ENCODE data around the gene NPM1.
A peak's percentile ranks its signal among the peaks of the same experiment; 100 is the strongest.

The NPM1 gene

GRCh38 chr5:171426266-171426665 is 38.6 kb downstream of the NPM1 start:
- H3K4me3 ChIP-seq (replicated peaks in 1 of 2; ENCODE audit: low read depth in 2 of 2, low read length in 2 of 2), result no peak overlapping the region
- TF ChIP-seq, protein P1, sequence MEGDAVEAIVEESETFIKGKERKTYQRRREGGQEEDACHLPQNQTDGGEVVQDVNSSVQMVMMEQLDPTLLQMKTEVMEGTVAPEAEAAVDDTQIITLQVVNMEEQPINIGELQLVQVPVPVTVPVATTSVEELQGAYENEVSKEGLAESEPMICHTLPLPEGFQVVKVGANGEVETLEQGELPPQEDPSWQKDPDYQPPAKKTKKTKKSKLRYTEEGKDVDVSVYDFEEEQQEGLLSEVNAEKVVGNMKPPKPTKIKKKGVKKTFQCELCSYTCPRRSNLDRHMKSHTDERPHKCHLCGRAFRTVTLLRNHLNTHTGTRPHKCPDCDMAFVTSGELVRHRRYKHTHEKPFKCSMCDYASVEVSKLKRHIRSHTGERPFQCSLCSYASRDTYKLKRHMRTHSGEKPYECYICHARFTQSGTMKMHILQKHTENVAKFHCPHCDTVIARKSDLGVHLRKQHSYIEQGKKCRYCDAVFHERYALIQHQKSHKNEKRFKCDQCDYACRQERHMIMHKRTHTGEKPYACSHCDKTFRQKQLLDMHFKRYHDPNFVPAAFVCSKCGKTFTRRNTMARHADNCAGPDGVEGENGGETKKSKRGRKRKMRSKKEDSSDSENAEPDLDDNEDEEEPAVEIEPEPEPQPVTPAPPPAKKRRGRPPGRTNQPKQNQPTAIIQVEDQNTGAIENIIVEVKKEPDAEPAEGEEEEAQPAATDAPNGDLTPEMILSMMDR (IDR thresholded peaks at IDR 0.05; ENCODE audit: low read depth, low read length), result no peak
- no peak for DNase-seq (ENCODE audit: low read depth in 2 of 2)

GRCh38 chr5:171426680-171427079 is 39.0 kb downstream of the NPM1 start:
- no peak for DNase-seq (ENCODE audit: low read depth in 2 of 2)
- TF ChIP-seq, protein P1 (IDR thresholded peaks at IDR 0.05; ENCODE audit: low read depth, low read length), result no peak
- H3K4me3 ChIP-seq (replicated peaks in 1 of 2; ENCODE audit: low read depth in 2 of 2, low read length in 2 of 2), result no peak overlapping the region

DNA sequence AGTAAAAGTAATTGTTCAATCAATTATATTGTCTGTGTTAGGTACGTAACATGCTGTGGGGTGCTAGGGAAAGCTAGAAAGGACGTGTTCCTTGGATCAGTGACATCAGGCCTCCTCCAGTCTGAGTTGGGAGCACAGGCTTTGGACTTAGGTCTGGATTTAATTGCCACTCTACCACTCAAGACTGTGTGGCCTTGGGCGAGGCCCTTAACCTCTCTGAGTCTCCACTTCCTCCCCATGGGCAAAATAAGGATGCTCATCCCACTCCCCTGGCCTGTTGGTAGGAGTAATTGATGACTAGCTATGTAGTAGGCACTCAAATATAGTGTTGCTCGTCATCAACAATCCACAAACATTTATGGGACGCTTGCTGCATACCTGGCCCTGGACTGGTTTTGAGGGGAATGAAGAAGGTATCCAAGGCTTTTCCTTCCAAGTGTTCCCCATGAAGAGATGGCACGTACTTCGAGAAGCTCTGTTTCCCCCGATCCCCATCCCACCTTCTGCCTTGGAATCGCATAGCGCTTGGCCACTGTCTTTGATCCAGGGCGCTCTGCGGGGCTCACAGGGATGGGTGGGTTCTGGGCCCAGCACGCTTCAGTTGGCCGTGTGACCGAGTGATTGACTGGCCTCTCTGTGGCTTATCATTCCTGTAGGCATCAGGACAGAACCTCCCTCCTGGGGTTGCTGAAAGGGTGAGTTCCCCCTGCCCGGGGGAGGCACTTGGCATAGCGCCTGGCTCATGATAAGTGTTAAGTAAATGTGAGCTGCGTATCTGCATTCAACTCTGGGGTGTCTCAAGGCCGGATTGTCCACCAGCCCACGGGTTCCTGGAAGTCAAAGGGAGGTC is 39.9 kb downstream of the NPM1 start:
- DNase-seq (ENCODE audit: low read depth in 2 of 2), result peak in 1 of 2 donors; percentile 39
- H3K4me3 ChIP-seq (replicated peaks in 1 of 2; ENCODE audit: low read depth in 2 of 2, low read length in 2 of 2), result no peak overlapping the region
- TF ChIP-seq, protein P1 (IDR thresholded peaks at IDR 0.05; ENCODE audit: low read depth, low read length), result no peak

- TF ChIP-seq, protein P1 (IDR thresholded peaks at IDR 0.05; ENCODE audit: low read depth, low read length), result no peak
- no peak overlapping the region for H3K4me3 ChIP-seq (replicated peaks in 1 of 2; ENCODE audit: low read depth in 2 of 2, low read length in 2 of 2)
- DNase-seq (ENCODE audit: low read depth in 2 of 2), result no peak
These were observed 40.6 kb downstream of the NPM1 start for GRCh38 chr5:171428168-171428696.

GRCh38 chr5:171428809-171429542 is 41.3 kb downstream of the NPM1 start:
- no peak overlapping the region for H3K4me3 ChIP-seq (replicated peaks in 1 of 2; ENCODE audit: low read depth in 2 of 2, low read length in 2 of 2)
- DNase-seq (ENCODE audit: low read depth in 2 of 2), result no peak
- TF ChIP-seq, protein P1 (IDR thresholded peaks at IDR 0.05; ENCODE audit: low read depth, low read length), result no peak

- no peak overlapping the region for H3K4me3 ChIP-seq (replicated peaks in 1 of 2; ENCODE audit: low read depth in 2 of 2, low read length in 2 of 2)
- no peak for DNase-seq (ENCODE audit: low read depth in 2 of 2)
- TF ChIP-seq, protein P1 (IDR thresholded peaks at IDR 0.05; ENCODE audit: low read depth, low read length), result no peak
These were observed 41.9 kb downstream of the NPM1 start for GRCh38 chr5:171429543-171429910.

All from cardiac fibroblast (primary cell).